ENCODE data around the gene MIS18BP1.

Gene MIS18BP1

DNA sequence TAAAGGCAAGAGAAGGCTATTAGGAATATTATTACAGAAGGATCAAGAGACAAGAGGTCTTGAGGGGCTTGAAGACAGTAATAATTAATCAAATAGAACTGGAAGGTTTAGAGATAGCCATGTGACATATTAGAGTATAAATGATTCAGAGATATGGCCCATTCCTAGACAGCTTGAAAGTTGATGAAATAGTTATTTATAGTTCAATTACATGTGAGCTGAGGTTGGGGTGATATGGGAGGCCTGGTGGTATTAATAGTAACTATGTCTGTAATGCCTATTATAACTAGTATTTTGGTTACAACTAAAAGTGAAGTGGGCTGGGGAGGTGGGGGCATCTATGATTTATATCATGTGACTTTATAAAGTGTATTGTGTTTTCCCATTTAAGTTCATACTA lies 14.1 kb upstream of the MIS18BP1 start:
- TF ChIP-seq ZNF70 (CRISPR knock-in tag; IDR thresholded peaks at IDR 0.05): no peak
- TF ChIP-seq GLIS3 (CRISPR knock-in tag; IDR thresholded peaks at IDR 0.05): no peak
- no peak for ATAC-seq

DNA sequence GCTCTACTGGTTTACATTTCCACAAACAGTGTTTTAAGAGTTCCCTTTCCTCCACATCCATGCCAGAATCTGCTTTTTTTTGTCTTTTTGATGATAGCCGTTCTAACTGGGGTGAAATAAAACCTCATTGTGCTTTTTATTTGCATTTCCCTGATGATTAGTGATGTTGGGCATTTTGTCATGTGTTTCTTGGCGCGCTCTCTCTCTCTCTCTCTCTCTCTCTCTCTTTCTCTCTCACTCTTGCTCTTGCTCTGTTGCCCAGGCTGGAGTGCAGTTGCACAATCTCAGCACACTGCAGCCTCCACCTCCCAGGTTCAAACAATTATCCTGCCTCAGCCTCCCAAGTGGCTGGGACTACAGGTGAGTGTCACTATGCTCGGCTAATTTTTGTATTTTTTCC lies 9.6 kb upstream of the MIS18BP1 start:
- TF ChIP-seq, protein P1, sequence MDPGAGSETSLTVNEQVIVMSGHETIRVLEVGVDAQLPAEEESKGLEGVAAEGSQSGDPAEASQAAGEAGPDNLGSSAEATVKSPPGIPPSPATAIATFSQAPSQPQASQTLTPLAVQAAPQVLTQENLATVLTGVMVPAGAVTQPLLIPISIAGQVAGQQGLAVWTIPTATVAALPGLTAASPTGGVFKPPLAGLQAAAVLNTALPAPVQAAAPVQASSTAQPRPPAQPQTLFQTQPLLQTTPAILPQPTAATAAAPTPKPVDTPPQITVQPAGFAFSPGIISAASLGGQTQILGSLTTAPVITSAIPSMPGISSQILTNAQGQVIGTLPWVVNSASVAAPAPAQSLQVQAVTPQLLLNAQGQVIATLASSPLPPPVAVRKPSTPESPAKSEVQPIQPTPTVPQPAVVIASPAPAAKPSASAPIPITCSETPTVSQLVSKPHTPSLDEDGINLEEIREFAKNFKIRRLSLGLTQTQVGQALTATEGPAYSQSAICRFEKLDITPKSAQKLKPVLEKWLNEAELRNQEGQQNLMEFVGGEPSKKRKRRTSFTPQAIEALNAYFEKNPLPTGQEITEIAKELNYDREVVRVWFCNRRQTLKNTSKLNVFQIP (CRISPR knock-in tag; IDR thresholded peaks at IDR 0.05; ENCODE audit: borderline replicate concordance, low read depth): no peak
- TF ChIP-seq TOX (CRISPR knock-in tag; IDR thresholded peaks at IDR 0.05; ENCODE audit: borderline replicate concordance) (no peak), ZNF565 (CRISPR knock-in tag; conservative IDR thresholded peaks at IDR 0.05; ENCODE audit: low read depth) (no peak), ZFP3 (CRISPR knock-in tag; IDR thresholded peaks at IDR 0.05) (no peak), PATZ1 (CRISPR knock-in tag; IDR thresholded peaks at IDR 0.05; ENCODE audit: borderline replicate concordance) (no peak), TCF4 (CRISPR knock-in tag; IDR thresholded peaks at IDR 0.05; ENCODE audit: borderline replicate concordance) (no peak)
- ATAC-seq: no peak

GRCh38 chr14:45261209-45261608 lies 8.2 kb upstream of the MIS18BP1 start:
- ATAC-seq: no peak
- TF ChIP-seq BACH2 (CRISPR knock-in tag; IDR thresholded peaks at IDR 0.05; ENCODE audit: borderline replicate concordance) (no peak), ZNF565 (CRISPR knock-in tag; conservative IDR thresholded peaks at IDR 0.05; ENCODE audit: low read depth) (no peak), RARB (CRISPR knock-in tag; IDR thresholded peaks at IDR 0.05) (no peak)

DNA sequence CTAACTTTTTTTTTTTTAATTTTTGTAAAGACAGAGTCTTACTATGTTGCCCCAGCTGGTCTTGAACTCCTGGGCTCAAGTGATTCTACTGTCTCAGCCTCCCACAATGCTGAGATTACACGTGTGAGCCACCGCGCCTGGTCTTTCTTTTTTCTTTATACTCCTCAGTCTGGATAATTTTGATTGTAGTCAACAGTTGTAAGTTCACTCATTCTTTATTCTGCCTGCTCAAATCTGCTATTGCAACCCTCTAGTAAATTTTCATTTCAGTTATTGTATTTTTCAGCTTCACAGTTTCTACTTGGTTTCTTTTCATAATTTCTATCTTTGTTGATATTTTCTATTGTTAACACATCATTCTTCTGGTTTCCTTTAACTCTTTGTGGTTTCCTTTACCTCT lies 5.8 kb upstream of the MIS18BP1 start:
- ATAC-seq: no peak
- TF ChIP-seq, protein P2, sequence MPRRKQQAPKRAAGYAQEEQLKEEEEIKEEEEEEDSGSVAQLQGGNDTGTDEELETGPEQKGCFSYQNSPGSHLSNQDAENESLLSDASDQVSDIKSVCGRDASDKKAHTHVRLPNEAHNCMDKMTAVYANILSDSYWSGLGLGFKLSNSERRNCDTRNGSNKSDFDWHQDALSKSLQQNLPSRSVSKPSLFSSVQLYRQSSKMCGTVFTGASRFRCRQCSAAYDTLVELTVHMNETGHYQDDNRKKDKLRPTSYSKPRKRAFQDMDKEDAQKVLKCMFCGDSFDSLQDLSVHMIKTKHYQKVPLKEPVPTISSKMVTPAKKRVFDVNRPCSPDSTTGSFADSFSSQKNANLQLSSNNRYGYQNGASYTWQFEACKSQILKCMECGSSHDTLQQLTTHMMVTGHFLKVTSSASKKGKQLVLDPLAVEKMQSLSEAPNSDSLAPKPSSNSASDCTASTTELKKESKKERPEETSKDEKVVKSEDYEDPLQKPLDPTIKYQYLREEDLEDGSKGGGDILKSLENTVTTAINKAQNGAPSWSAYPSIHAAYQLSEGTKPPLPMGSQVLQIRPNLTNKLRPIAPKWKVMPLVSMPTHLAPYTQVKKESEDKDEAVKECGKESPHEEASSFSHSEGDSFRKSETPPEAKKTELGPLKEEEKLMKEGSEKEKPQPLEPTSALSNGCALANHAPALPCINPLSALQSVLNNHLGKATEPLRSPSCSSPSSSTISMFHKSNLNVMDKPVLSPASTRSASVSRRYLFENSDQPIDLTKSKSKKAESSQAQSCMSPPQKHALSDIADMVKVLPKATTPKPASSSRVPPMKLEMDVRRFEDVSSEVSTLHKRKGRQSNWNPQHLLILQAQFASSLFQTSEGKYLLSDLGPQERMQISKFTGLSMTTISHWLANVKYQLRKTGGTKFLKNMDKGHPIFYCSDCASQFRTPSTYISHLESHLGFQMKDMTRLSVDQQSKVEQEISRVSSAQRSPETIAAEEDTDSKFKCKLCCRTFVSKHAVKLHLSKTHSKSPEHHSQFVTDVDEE (CRISPR knock-in tag; IDR thresholded peaks at IDR 0.05): no peak
- no peak for TF ChIP-seq ZNF70 (CRISPR knock-in tag; IDR thresholded peaks at IDR 0.05)
- TF ChIP-seq TOX (CRISPR knock-in tag; IDR thresholded peaks at IDR 0.05; ENCODE audit: borderline replicate concordance): no peak
- TF ChIP-seq SNAI2 (CRISPR knock-in tag; IDR thresholded peaks at IDR 0.05): no peak

GRCh38 chr14:45258073-45258472 lies 5.1 kb upstream of the MIS18BP1 start:
- no peak for ATAC-seq
- TF ChIP-seq, protein P1 (CRISPR knock-in tag; IDR thresholded peaks at IDR 0.05; ENCODE audit: borderline replicate concordance, low read depth): no peak
- TF ChIP-seq CSDC2 (CRISPR knock-in tag; IDR thresholded peaks at IDR 0.05): no peak

- ATAC-seq: no peak
- TF ChIP-seq, protein P1 (CRISPR knock-in tag; IDR thresholded peaks at IDR 0.05; ENCODE audit: borderline replicate concordance, low read depth): no peak
Observed at GRCh38 chr14:45254771-45255170, 1.8 kb upstream of the MIS18BP1 start.

Measured in SK-N-SH treated with all-trans-retinoic acid at 6 μM for 48 hours (cell line).